Peyer's patch (tissue), 4 donors: ENCODE measurements around the gene GNAO1.

ENCODE experiments used
- POLR2A ChIP-seq, 2 donors: fragments of 450-650 bp; IDR thresholded peaks; one replicate each; pipeline ENCODE4 v1.5.1; 2017; ENCODE audit warnings: antibody characterized with exemption in 2 of 2, mild to moderate bottlenecking in 2 of 2, moderate library complexity in 2 of 2
- TF ChIP-seq, protein P1 (sequence below), 6 experiments: fragments of 450-650 bp in 4 of 6; fragments of 200-600 bp in 2 of 6; sonication (generic) in 1 of 6; IDR thresholded peaks; one replicate each; pipeline ENCODE4 v1.5.1; 2017 to 2019; ENCODE audit warnings: antibody characterized with exemption in 6 of 6, mild to moderate bottlenecking in 3 of 6, moderate library complexity in 1 of 6

DNA sequence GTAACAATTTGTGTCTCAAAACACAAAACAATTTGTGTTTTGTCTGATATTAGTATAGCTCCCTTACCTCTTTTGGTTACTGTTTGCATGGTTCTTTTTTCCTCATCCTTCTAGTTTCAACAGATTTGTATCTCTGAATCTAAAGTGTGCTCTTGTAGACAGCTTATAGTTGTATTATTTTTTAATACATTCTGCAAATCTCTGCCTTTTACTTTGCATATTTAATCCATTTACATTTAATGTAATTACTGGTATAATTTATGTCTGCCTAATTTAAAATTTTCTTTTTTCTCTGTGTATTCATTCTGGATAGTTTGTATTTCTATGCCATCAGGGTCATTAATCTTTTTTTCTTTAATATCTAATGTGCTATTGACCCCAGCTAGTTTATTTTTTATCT, 9.9 kb upstream of the GNAO1 start:
- TF ChIP-seq, protein P1, sequence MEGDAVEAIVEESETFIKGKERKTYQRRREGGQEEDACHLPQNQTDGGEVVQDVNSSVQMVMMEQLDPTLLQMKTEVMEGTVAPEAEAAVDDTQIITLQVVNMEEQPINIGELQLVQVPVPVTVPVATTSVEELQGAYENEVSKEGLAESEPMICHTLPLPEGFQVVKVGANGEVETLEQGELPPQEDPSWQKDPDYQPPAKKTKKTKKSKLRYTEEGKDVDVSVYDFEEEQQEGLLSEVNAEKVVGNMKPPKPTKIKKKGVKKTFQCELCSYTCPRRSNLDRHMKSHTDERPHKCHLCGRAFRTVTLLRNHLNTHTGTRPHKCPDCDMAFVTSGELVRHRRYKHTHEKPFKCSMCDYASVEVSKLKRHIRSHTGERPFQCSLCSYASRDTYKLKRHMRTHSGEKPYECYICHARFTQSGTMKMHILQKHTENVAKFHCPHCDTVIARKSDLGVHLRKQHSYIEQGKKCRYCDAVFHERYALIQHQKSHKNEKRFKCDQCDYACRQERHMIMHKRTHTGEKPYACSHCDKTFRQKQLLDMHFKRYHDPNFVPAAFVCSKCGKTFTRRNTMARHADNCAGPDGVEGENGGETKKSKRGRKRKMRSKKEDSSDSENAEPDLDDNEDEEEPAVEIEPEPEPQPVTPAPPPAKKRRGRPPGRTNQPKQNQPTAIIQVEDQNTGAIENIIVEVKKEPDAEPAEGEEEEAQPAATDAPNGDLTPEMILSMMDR (IDR thresholded peaks at IDR 0.05) = no peak
- no peak for TF ChIP-seq POLR2A (IDR thresholded peaks at IDR 0.05)
